Measurements from ENCODE around the gene EFCAB8. TPM values are rescaled to one million over a fixed set of nuclear protein-coding genes. Genes with fewer than 3 reads are reported as not detected.

Gene EFCAB8
- total RNA-seq, 1 experiment from 2014 or later, result 1.8 TPM

- H3K4me3 ChIP-seq (ENCODE audit: low read depth, low read length), result no peak overlapping the region
- intact Hi-C loops (cut with micrococcal nuclease; ENCODE audit: unreplicated experiment), result no loop called here
- ChIA-PET CTCF (interaction anchor here (0.6 kb wide), 1 partner anchor 10 kb away, joined by 3 read pairs; no protein-coding TSS in a partner anchor), POLR2A (no interaction called here)
- H3K36me3 Mint-ChIP-seq (ENCODE audit: insufficient read depth, unreplicated experiment), result peaks cover 100% of the 10 kb centered on the region
- H3K4me1 ChIP-seq, result no peaks in the 10 kb centered on the region
- no peaks in the 10 kb centered on the region for H3K9me3 ChIP-seq
- H3K27me3 ChIP-seq (replicated peaks; ENCODE audit: control insufficient read depth, insufficient read depth, low read length), result no peaks in the 10 kb centered on the region
- no peak overlapping the region for H3K4me3 Mint-ChIP-seq (ENCODE audit: unreplicated experiment)
- no TSS peak for BruUV-seq (replicated peaks)
- TF ChIP-seq CTCF (IDR thresholded peaks at IDR 0.05; ENCODE audit: insufficient read depth in 1 of 2, low read depth in 1 of 2, low read length in 1 of 2, severe bottlenecking in 1 of 2, unreplicated experiment in 1 of 2), result no peak
- peak in 1 of 2 experiments; percentile 35 for DNase-seq
- H3K36me3 ChIP-seq (ENCODE audit: control insufficient read depth, insufficient read depth, low read length), result peaks cover 6% of the 10 kb centered on the region
- H3K4me1 Mint-ChIP-seq (ENCODE audit: low read depth, unreplicated experiment), result no peaks in the 10 kb centered on the region
- no peaks in the 10 kb centered on the region for H3K27me3 Mint-ChIP-seq (ENCODE audit: insufficient read depth, unreplicated experiment)
- no peak overlapping the region for H3K27ac Mint-ChIP-seq (ENCODE audit: unreplicated experiment)
- no peaks in the 10 kb centered on the region for H3K9me3 Mint-ChIP-seq (ENCODE audit: unreplicated experiment)
These were observed 12.9 kb upstream of the EFCAB8 start for GRCh38 chr20:32845786-32846185.

- Mint-ChIP-seq H3K4me3 (ENCODE audit: unreplicated experiment) (no peak overlapping the region), H3K4me1 (ENCODE audit: low read depth, unreplicated experiment) (no peaks in the 10 kb centered on the region), H3K9me3 (ENCODE audit: unreplicated experiment) (no peaks in the 10 kb centered on the region), H3K27me3 (ENCODE audit: insufficient read depth, unreplicated experiment) (no peaks in the 10 kb centered on the region), H3K36me3 (ENCODE audit: insufficient read depth, unreplicated experiment) (peaks cover 100% of the 10 kb centered on the region), H3K27ac (ENCODE audit: unreplicated experiment) (no peak overlapping the region)
- Histone ChIP-seq H3K4me1 (no peaks in the 10 kb centered on the region), H3K4me3 (ENCODE audit: low read depth, low read length) (no peak overlapping the region), H3K36me3 (ENCODE audit: control insufficient read depth, insufficient read depth, low read length) (peaks cover 6% of the 10 kb centered on the region), H3K9me3 (no peaks in the 10 kb centered on the region), H3K27me3 (replicated peaks; ENCODE audit: control insufficient read depth, insufficient read depth, low read length) (no peaks in the 10 kb centered on the region)
- POLR2A ChIA-PET, result no interaction called here
- no TSS peak for BruUV-seq (replicated peaks)
- intact Hi-C loops (cut with micrococcal nuclease; ENCODE audit: unreplicated experiment), result no loop called here
- CTCF ChIA-PET, result no interaction called here
- no peak for TF ChIP-seq CTCF (IDR thresholded peaks at IDR 0.05; ENCODE audit: insufficient read depth in 1 of 2, low read depth in 1 of 2, low read length in 1 of 2, severe bottlenecking in 1 of 2, unreplicated experiment in 1 of 2)
- DNase-seq, result no peak
These were observed 11.9 kb upstream of the EFCAB8 start for GRCh38 chr20:32846852-32847251.

- DNase-seq, result peak in 1 of 2 experiments; percentile 34
- H3K27me3 ChIP-seq (replicated peaks; ENCODE audit: control insufficient read depth, insufficient read depth, low read length), result no peaks in the 10 kb centered on the region
- peaks cover 6% of the 10 kb centered on the region for H3K36me3 ChIP-seq (ENCODE audit: control insufficient read depth, insufficient read depth, low read length)
- Mint-ChIP-seq H3K4me1 (ENCODE audit: low read depth, unreplicated experiment) (no peaks in the 10 kb centered on the region), H3K27ac (ENCODE audit: unreplicated experiment) (no peak overlapping the region), H3K27me3 (ENCODE audit: insufficient read depth, unreplicated experiment) (no peaks in the 10 kb centered on the region), H3K9me3 (ENCODE audit: unreplicated experiment) (no peaks in the 10 kb centered on the region), H3K36me3 (ENCODE audit: insufficient read depth, unreplicated experiment) (peaks cover 100% of the 10 kb centered on the region), H3K4me3 (ENCODE audit: unreplicated experiment) (no peak overlapping the region)
- H3K4me1 ChIP-seq, result no peaks in the 10 kb centered on the region
- no peak overlapping the region for H3K4me3 ChIP-seq (ENCODE audit: low read depth, low read length)
- H3K9me3 ChIP-seq, result no peaks in the 10 kb centered on the region
- no TSS peak for BruUV-seq (replicated peaks)
- TF ChIP-seq CTCF (IDR thresholded peaks at IDR 0.05; ENCODE audit: insufficient read depth in 1 of 2, low read depth in 1 of 2, low read length in 1 of 2, severe bottlenecking in 1 of 2, unreplicated experiment in 1 of 2), result no peak
- intact Hi-C loops (cut with micrococcal nuclease; ENCODE audit: unreplicated experiment), result no loop called here
- ChIA-PET CTCF (interaction anchor here (0.6 kb wide), 1 partner anchor 909 kb away, joined by 3 read pairs; no protein-coding TSS in a partner anchor), POLR2A (no interaction called here)
These were observed 10.8 kb upstream of the EFCAB8 start for GRCh38 chr20:32847964-32848363.

Data from Caco-2 (cell line).